ENCODE data around the gene MCTP2.

DNA sequence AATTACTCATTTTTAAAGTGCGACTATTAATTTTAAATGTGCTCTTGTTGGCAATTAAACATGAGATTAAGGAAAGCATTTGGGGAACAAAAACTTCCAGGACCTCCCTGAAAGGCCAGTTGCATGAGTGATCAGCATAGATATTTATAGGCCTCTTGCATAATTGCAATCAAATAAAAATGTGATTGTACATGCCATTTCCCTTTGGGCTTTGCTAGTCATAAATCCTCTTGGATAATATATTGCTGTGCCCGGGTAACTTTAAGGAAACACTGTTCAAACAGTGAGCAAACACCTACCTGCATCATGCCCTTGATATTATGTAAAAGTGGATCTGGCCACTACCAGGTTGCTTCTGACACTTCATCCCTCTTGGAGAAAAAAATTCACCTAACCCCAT is 239.1 kb downstream of the MCTP2 start:
- TF ChIP-seq, protein P1, sequence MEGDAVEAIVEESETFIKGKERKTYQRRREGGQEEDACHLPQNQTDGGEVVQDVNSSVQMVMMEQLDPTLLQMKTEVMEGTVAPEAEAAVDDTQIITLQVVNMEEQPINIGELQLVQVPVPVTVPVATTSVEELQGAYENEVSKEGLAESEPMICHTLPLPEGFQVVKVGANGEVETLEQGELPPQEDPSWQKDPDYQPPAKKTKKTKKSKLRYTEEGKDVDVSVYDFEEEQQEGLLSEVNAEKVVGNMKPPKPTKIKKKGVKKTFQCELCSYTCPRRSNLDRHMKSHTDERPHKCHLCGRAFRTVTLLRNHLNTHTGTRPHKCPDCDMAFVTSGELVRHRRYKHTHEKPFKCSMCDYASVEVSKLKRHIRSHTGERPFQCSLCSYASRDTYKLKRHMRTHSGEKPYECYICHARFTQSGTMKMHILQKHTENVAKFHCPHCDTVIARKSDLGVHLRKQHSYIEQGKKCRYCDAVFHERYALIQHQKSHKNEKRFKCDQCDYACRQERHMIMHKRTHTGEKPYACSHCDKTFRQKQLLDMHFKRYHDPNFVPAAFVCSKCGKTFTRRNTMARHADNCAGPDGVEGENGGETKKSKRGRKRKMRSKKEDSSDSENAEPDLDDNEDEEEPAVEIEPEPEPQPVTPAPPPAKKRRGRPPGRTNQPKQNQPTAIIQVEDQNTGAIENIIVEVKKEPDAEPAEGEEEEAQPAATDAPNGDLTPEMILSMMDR (conservative IDR thresholded peaks at IDR 0.05 in 1 of 2, IDR thresholded peaks at IDR 0.05 in 1 of 2; ENCODE audit: extremely low read depth in 1 of 2, insufficient read depth in 1 of 2, low read depth in 1 of 2, low read length in 2 of 2) = no peak
- no peak for TF ChIP-seq EZH2 (IDR thresholded peaks at IDR 0.05; ENCODE audit: borderline replicate concordance, low read length)

Data from mammary epithelial cell (primary cell).